DND-41 (cell line): ENCODE data around the gene LONRF2.
A peak's percentile ranks its signal among the peaks of the same experiment; 100 is the strongest.

Experiments
- EZH2 ChIP-seq: IDR thresholded peaks from 3 replicates; pipeline ENCODE4 v1.6.1; 2012; ENCODE audit warnings: borderline replicate concordance, low read depth, mild to moderate bottlenecking, moderate library complexity, low read length, inconsistent platforms; ENCODE audit not compliant: severe bottlenecking
- TF ChIP-seq, protein P1 (sequence below): IDR thresholded peaks from 2 replicates; pipeline ENCODE4 v1.5.1; 2012; ENCODE audit warnings: borderline replicate concordance, low read length, moderate library complexity, mild to moderate bottlenecking; ENCODE audit not compliant: poor library complexity, severe bottlenecking; ENCODE audit errors: extremely low read depth

DNA sequence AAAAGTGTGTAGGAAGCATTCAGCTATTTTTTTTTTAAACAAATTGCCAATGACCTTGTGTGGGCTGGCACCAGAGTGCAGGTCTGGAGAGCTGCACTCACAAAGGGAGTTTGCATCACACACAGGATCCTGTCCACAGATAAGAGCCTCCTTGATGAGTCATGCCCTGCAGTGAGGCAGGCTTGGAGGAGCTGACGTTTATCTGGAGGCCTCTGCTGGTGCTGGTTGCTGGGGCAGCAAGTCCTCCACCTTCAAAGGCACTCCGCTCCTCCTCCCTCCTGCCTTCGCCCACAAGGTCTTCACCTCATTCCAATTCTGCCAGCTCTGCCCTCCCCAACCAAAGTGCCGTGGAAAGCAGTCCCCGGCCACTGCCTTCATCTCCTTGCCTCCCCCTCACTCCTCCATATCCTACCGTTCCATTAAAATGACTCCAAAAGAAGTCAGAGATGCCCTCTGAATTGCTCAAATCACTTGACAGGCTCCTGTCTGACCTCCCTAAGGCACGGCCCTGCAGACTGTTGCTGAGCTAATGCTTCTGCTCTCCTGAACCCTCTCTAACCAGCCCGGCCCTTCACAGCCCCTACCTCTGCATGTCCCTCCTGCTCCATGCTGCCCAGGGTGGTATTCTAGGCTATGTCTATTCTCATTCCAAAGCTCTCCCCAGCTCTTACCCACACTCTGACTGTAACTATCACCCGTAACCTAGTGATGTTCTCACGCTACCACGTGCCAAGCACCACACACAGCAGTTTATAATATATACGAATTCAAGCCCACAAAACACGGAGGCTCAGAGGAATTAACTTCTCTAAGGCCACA is 30.9 kb downstream of the LONRF2 start:
- no peak for TF ChIP-seq EZH2
- TF ChIP-seq, protein P1, sequence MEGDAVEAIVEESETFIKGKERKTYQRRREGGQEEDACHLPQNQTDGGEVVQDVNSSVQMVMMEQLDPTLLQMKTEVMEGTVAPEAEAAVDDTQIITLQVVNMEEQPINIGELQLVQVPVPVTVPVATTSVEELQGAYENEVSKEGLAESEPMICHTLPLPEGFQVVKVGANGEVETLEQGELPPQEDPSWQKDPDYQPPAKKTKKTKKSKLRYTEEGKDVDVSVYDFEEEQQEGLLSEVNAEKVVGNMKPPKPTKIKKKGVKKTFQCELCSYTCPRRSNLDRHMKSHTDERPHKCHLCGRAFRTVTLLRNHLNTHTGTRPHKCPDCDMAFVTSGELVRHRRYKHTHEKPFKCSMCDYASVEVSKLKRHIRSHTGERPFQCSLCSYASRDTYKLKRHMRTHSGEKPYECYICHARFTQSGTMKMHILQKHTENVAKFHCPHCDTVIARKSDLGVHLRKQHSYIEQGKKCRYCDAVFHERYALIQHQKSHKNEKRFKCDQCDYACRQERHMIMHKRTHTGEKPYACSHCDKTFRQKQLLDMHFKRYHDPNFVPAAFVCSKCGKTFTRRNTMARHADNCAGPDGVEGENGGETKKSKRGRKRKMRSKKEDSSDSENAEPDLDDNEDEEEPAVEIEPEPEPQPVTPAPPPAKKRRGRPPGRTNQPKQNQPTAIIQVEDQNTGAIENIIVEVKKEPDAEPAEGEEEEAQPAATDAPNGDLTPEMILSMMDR: peak; percentile 25
